CD4-positive, CD25-positive, alpha-beta regulatory T cell (primary cell): ENCODE measurements around the gene KIAA0040. TPM values are rescaled to one million over a fixed set of nuclear protein-coding genes. Genes with fewer than 3 reads are reported as not detected.

Experiments used
- ATAC-seq, 2 donors: fragments of 150-1000 bp; cut with Tn5 transposase; one replicate each; pipeline ENCODE4 v1.10.0; 2021; ENCODE audit warnings: low read depth in 2 of 2, moderate number of reproducible peaks in 2 of 2, moderate library complexity in 1 of 2
- DNase-seq, 3 donors: peaks; one replicate each; pipeline versions ENCODE4 v3.0.0 to v3.0.0-alpha.2; 2012 to 2022; ENCODE audit warnings: mixed read lengths in 1 of 3
- H3K27ac ChIP-seq: one replicate; pipeline ENCODE4 v1.7.0; 2013; ENCODE audit warnings: mild to moderate bottlenecking, low read length; ENCODE audit not compliant: insufficient read depth, poor library complexity, severe bottlenecking
- H3K27me3 ChIP-seq: one replicate; pipeline ENCODE4 v1.7.0; 2013; ENCODE audit warnings: low read length; ENCODE audit not compliant: control insufficient read depth, insufficient read depth
- H3K36me3 ChIP-seq: one replicate; pipeline ENCODE4 v1.7.0; 2013; ENCODE audit warnings: mild to moderate bottlenecking, low read length, moderate library complexity; ENCODE audit not compliant: control insufficient read depth, insufficient read depth
- H3K4me1 ChIP-seq: 2 replicates; pipeline ENCODE4 v1.7.0; 2013; ENCODE audit warnings: mild to moderate bottlenecking, low read length; ENCODE audit not compliant: insufficient read depth, control insufficient read depth, poor library complexity, severe bottlenecking
- H3K4me3 ChIP-seq: one replicate; pipeline ENCODE4 v1.7.0; 2013; ENCODE audit warnings: low read depth, mild to moderate bottlenecking, low read length, moderate library complexity
- H3K9me3 ChIP-seq, 2 experiments: 1 replicate in 1 of 2; 2 replicates in 1 of 2; pipeline ENCODE4 v1.7.0; 2013; ENCODE audit warnings: low read length in 2 of 2, mild to moderate bottlenecking in 1 of 2, moderate library complexity in 1 of 2; ENCODE audit not compliant: control insufficient read depth in 2 of 2
- H3K27ac Mint-ChIP-seq, 3 donors: one replicate each; pipeline ENCODE4 v1.8.0; 2020 to 2022; ENCODE audit warnings: mild to moderate bottlenecking in 3 of 3, mixed read lengths in 3 of 3, moderate library complexity in 2 of 3
- H3K27me3 Mint-ChIP-seq: one replicate; pipeline ENCODE4 v1.8.0; 2022; ENCODE audit warnings: mild to moderate bottlenecking, mixed read lengths
- H3K36me3 Mint-ChIP-seq: one replicate; pipeline ENCODE4 v1.8.0; 2020; ENCODE audit warnings: mixed read lengths
- H3K4me1 Mint-ChIP-seq, 4 donors: one replicate each; pipeline ENCODE4 v1.8.0; 2020 to 2022; ENCODE audit warnings: mixed read lengths in 4 of 4, mild to moderate bottlenecking in 1 of 4
- H3K4me3 Mint-ChIP-seq, 4 donors: one replicate each; pipeline ENCODE4 v1.8.0; 2020 to 2022; ENCODE audit warnings: mild to moderate bottlenecking in 4 of 4, mixed read lengths in 4 of 4, moderate library complexity in 3 of 4
- H3K9me3 Mint-ChIP-seq, 7 donors: one replicate each; pipeline ENCODE4 v1.8.0; 2020 to 2022; ENCODE audit warnings: mixed read lengths in 7 of 7, mild to moderate bottlenecking in 3 of 7, moderate library complexity in 2 of 7
- polyA plus RNA-seq, 4 donors: library from polyadenylated mRNA; unstranded; fragments of 300-500 nt; fragmentation: Illumina TruSeq; gene quantifications; one replicate each; pipeline ENCODE4 v1.2.3, GENCODE V29; 2021
- total RNA-seq: library from RNA; stranded (reverse); gene quantifications from one replicate; pipeline ENCODE4 v1.2.3, GENCODE V29; 2022

KIAA0040 gene
- total and polyA plus RNA-seq, 5 donors from 2014 or later: 50.1 to 63.3 (median 53.1) TPM

DNA sequence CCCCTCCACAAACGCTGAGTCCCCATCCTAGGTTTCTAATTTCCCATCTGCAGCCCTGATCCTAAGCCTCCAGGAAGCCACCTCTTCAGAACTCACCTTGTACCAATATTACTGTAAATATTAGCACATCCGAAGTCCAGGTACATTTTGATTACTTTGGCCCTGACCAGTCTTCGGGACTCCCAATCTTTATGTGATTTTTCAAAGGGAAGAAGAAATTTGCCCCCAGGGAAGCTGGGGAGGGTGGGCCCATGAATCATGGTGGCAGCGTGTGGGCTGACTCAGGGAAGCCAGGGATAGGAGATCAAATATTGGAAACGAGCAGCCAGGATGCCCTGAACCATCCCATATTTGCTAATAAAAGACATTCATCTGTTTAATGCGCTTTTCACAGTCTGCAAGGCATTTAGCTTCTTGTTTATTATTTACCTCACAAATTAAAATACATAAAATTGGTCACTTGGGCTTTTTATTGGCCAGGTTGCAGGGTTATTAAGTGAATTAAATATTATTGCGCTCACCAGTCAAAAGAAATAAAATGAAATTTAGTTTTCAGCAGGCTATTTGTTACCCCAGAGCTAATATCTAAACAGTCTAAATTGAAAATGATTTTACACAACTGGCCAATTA, 46.6 kb downstream of the KIAA0040 start:
- no peak for ATAC-seq

GRCh38 chr1:175138579-175138978, 54.0 kb downstream of the KIAA0040 start:
- Mint-ChIP-seq H3K36me3 (no peaks in the 10 kb centered on the region), H3K27me3 (peaks cover 25% of the 10 kb centered on the region), H3K4me3 (no peak overlapping the region), H3K27ac (no peak overlapping the region), H3K4me1 (peaks cover 0 to 16% (median 7%) of the 10 kb centered on the region in 4 donors), H3K9me3 (peaks cover 0 to 1% (median 0%) of the 10 kb centered on the region in 7 donors)
- Histone ChIP-seq H3K27me3 (peaks cover 6% of the 10 kb centered on the region), H3K27ac (no peak overlapping the region), H3K36me3 (no peaks in the 10 kb centered on the region), H3K9me3 (no peaks in the 10 kb centered on the region), H3K4me1 (peaks cover 5% of the 10 kb centered on the region), H3K4me3 (no peak overlapping the region)
- ATAC-seq: no peak
- no peak for DNase-seq

More for the DNA sequence above, 46.6 kb downstream of the KIAA0040 start:
- Histone ChIP-seq H3K9me3 (no peaks in the 10 kb centered on the region), H3K27me3 (peaks cover 3% of the 10 kb centered on the region), H3K27ac (no peak overlapping the region), H3K4me1 (peaks cover 5% of the 10 kb centered on the region), H3K4me3 (no peak overlapping the region), H3K36me3 (no peaks in the 10 kb centered on the region)
- no peak overlapping the region for H3K27ac Mint-ChIP-seq
- peaks cover 22% of the 10 kb centered on the region for H3K27me3 Mint-ChIP-seq
- peaks cover 0 to 2% (median 0%) of the 10 kb centered on the region in 7 donors for H3K9me3 Mint-ChIP-seq
- H3K4me3 Mint-ChIP-seq: peak overlapping the region in 1 of 4 donors; percentile 16
- no peak for DNase-seq
- H3K36me3 Mint-ChIP-seq: no peaks in the 10 kb centered on the region
- H3K4me1 Mint-ChIP-seq: peaks cover 2 to 22% (median 10%) of the 10 kb centered on the region in 4 donors

- Histone ChIP-seq H3K4me1 (peaks cover 5% of the 10 kb centered on the region), H3K9me3 (no peaks in the 10 kb centered on the region), H3K27ac (no peak overlapping the region), H3K36me3 (no peaks in the 10 kb centered on the region), H3K4me3 (no peak overlapping the region), H3K27me3 (peaks cover 6% of the 10 kb centered on the region)
- no peak for ATAC-seq
- Mint-ChIP-seq H3K9me3 (peaks cover 0 to 1% (median 0%) of the 10 kb centered on the region in 7 donors), H3K36me3 (no peaks in the 10 kb centered on the region), H3K4me3 (no peak overlapping the region), H3K27ac (no peak overlapping the region), H3K4me1 (peaks cover 0 to 13% (median 7%) of the 10 kb centered on the region in 4 donors), H3K27me3 (peaks cover 25% of the 10 kb centered on the region)
- DNase-seq: no peak
Observed at GRCh38 chr1:175137369-175137768, 55.2 kb downstream of the KIAA0040 start.

DNA sequence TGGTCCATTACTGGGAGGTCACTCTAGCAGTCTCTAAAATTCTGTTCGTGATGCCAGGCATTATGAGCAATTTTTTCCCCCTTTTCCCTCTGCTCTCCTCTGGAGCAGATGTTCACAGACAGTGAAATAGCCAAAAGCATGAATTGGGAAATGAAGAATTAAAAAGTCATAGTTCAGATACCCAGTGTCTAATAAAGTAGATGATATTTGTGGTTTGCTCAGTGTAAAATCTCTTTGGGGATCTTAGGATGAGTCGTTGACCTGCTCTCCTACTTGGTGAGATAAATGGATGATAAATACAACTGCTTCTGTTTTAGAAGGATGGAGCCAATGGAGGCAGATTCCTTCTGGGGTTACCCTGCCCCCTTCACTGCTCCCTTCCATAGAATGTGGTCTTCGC, 56.3 kb downstream of the KIAA0040 start:
- peaks cover 6% of the 10 kb centered on the region for H3K27me3 ChIP-seq
- H3K36me3 ChIP-seq: no peaks in the 10 kb centered on the region
- Mint-ChIP-seq H3K4me1 (peaks cover 0 to 2% (median 0%) of the 10 kb centered on the region in 4 donors), H3K27me3 (peaks cover 25% of the 10 kb centered on the region), H3K9me3 (peaks cover 0 to 1% (median 0%) of the 10 kb centered on the region in 7 donors), H3K4me3 (no peak overlapping the region), H3K36me3 (no peaks in the 10 kb centered on the region), H3K27ac (peak overlapping the region in 1 of 3 donors; percentile 52)
- H3K4me3 ChIP-seq: no peak overlapping the region
- no peaks in the 10 kb centered on the region for H3K9me3 ChIP-seq
- no peaks in the 10 kb centered on the region for H3K4me1 ChIP-seq
- no peak overlapping the region for H3K27ac ChIP-seq
- ATAC-seq (no peak), DNase-seq (no peak)

GRCh38 chr1:175134500-175134899, 58.1 kb downstream of the KIAA0040 start:
- Histone ChIP-seq H3K36me3 (no peaks in the 10 kb centered on the region), H3K4me3 (no peak overlapping the region), H3K9me3 (no peaks in the 10 kb centered on the region), H3K27ac (no peak overlapping the region), H3K27me3 (peaks cover 6% of the 10 kb centered on the region), H3K4me1 (no peaks in the 10 kb centered on the region)
- ATAC-seq (no peak), DNase-seq (no peak)
- Mint-ChIP-seq H3K9me3 (peaks cover 0 to 1% (median 0%) of the 10 kb centered on the region in 7 donors), H3K4me3 (no peak overlapping the region), H3K27ac (no peak overlapping the region), H3K27me3 (peaks cover 29% of the 10 kb centered on the region), H3K36me3 (no peaks in the 10 kb centered on the region), H3K4me1 (no peaks in the 10 kb centered on the region)

DNA sequence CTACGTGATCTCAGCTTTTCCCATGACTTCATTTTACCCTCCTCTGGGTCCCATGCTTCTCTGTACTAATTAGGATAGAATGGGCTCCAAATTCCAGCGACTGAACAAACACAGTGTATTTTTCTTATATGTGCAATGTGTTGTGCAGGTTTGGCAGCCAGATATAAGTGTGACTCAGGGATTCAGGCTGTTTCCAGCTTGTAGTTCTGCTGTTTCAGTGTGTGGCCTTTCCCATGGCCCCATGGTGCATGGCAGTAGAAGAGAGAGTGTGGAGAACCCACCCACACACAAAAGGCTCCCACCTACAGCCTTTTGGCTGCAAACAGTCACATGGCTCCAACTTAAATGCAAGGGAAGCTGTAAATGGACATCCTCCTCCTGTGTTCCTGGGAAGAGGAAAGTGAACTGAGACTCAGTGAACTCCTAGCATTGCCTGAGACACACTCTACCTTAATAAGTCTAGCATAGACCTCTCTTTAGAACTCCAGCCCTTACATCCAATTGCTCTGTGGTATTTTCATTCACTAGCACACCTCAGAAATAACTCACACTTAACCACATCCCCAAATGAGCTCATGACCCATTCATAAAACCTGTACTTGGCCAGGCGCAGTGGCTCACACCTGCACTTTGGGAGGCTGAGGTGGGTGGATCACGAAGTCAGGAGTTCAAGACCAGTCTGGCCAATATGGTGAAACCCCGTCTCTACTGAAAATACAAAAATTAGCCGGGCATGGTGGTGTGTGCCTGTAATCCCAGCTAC, 58.7 kb downstream of the KIAA0040 start:
- Histone ChIP-seq H3K4me1 (no peaks in the 10 kb centered on the region), H3K27ac (no peak overlapping the region), H3K9me3 (no peaks in the 10 kb centered on the region), H3K4me3 (no peak overlapping the region), H3K27me3 (peaks cover 6% of the 10 kb centered on the region), H3K36me3 (no peaks in the 10 kb centered on the region)
- DNase-seq: no peak
- ATAC-seq: no peak
- Mint-ChIP-seq H3K9me3 (peaks cover 0 to 1% (median 0%) of the 10 kb centered on the region in 7 donors), H3K36me3 (no peaks in the 10 kb centered on the region), H3K27me3 (peaks cover 29% of the 10 kb centered on the region), H3K4me1 (no peaks in the 10 kb centered on the region), H3K27ac (no peak overlapping the region), H3K4me3 (no peak overlapping the region)

DNA sequence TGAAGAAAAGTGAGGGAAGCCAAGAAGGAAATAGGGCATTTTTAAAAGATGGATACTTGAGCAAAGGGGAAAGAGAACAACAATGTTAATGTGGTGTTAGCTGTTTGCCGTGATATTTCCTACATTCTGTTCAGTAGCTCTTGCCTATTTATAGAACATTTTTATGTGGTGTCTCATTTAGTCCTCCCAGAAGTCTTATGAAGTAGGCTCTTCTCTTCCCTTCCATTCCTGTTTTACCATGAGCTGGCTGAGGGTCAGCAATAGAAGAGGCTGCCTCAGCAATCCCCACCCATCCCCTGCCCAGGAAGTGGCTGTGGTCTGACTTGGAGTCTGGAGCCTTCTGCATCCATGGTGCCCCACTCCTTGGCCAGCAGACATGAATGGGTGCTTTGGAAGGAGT, 60.1 kb downstream of the KIAA0040 start:
- Histone ChIP-seq H3K36me3 (no peaks in the 10 kb centered on the region), H3K4me3 (no peak overlapping the region), H3K9me3 (no peaks in the 10 kb centered on the region), H3K27ac (no peak overlapping the region), H3K27me3 (peaks cover 3% of the 10 kb centered on the region), H3K4me1 (no peaks in the 10 kb centered on the region)
- ATAC-seq (no peak), DNase-seq (no peak)
- no peaks in the 10 kb centered on the region for H3K4me1 Mint-ChIP-seq
- no peaks in the 10 kb centered on the region for H3K36me3 Mint-ChIP-seq
- H3K27me3 Mint-ChIP-seq: peaks cover 21% of the 10 kb centered on the region
- peaks cover 0 to 1% (median 0%) of the 10 kb centered on the region in 7 donors for H3K9me3 Mint-ChIP-seq
- H3K27ac Mint-ChIP-seq: no peak overlapping the region
- H3K4me3 Mint-ChIP-seq: no peak overlapping the region
